Gastroesophageal sphincter (tissue), 4 donors: ENCODE results near the gene GRB14. TPM values are rescaled to one million over a fixed set of nuclear protein-coding genes. Genes with fewer than 3 reads are reported as not detected.

ENCODE experiments used
- ATAC-seq: fragments of 150-250 bp; one replicate; pipeline ENCODE4 v1.9.1; 2016; ENCODE audit warnings: mild to moderate bottlenecking, moderate library complexity
- H3K27ac ChIP-seq, 4 donors: fragments of 200-600 bp; sonication (generic) in 3 of 4; 1 replicate in 3 of 4; 2 replicates in 1 of 4; pipeline ENCODE4 v1.5.1; 2016 to 2019
- H3K27me3 ChIP-seq: fragments of 200-600 bp; sonication (generic); one replicate; pipeline ENCODE4 v1.5.1; 2019
- H3K36me3 ChIP-seq, 2 donors: fragments of 200-600 bp; sonication (generic); one replicate each; pipeline ENCODE4 v1.5.1; 2019; ENCODE audit warnings: control low read depth in 1 of 2
- H3K4me1 ChIP-seq, 3 donors: fragments of 200-600 bp; sonication (generic); 1 replicate in 2 of 3; 2 replicates in 1 of 3; pipeline ENCODE4 v1.5.1; 2016 to 2019; ENCODE audit warnings: control low read depth in 2 of 3
- H3K4me3 ChIP-seq, 2 donors: fragments of 200-600 bp; sonication (generic); one replicate each; pipeline ENCODE4 v1.5.1; 2019; ENCODE audit warnings: mild to moderate bottlenecking in 1 of 2, moderate library complexity in 1 of 2
- H3K9me3 ChIP-seq, 3 donors: fragments of 200-600 bp; sonication (generic); one replicate each; pipeline ENCODE4 v1.5.1; 2017 to 2019; ENCODE audit warnings: control low read depth in 2 of 3
- CTCF ChIP-seq, 4 experiments: fragments of 200-600 bp in 2 of 4; fragments of 450-650 bp in 2 of 4; sonication (generic) in 1 of 4; IDR thresholded peaks; one replicate each; pipeline ENCODE4 v1.5.1; 2017 to 2019; ENCODE audit warnings: antibody characterized with exemption in 4 of 4, mild to moderate bottlenecking in 2 of 4, moderate library complexity in 2 of 4
- EP300 ChIP-seq: sonication (generic); formaldehyde crosslinking; IDR thresholded peaks from one replicate; pipeline ENCODE4 v1.6.1; 2017; ENCODE audit warnings: antibody characterized with exemption, mild to moderate bottlenecking
- POLR2A ChIP-seq, 2 donors: fragments of 450-650 bp; IDR thresholded peaks; one replicate each; pipeline ENCODE4 v1.6.1; 2017; ENCODE audit warnings: antibody characterized with exemption in 2 of 2, mild to moderate bottlenecking in 2 of 2, moderate library complexity in 1 of 2
- POLR2AphosphoS5 ChIP-seq: sonication (generic); formaldehyde crosslinking; IDR thresholded peaks from one replicate; pipeline ENCODE4 v1.6.1; 2017; ENCODE audit warnings: antibody characterized with exemption
- WGBS, 2 donors: methylation state at CpG; one replicate each; pipeline ENCODE4 v1.1.5; 2018; ENCODE audit warnings: low coverage in 1 of 2; 5-methylcytosine and 5-hydroxymethylcytosine counted together
- total RNA-seq, 4 donors: library from RNA; depleted of rRNA; stranded (reverse); fragments of >200 nt; gene quantifications; one replicate each; pipeline ENCODE4 v1.1.0, GENCODE V29; 2016

The GRB14 gene
- total RNA-seq, 4 donors from 2014 or later: 0.94 to 5.3 (median 2.4) TPM

GRCh38 chr2:164515734-164516133 lies 105.5 kb downstream of the GRB14 start:
- Histone ChIP-seq H3K4me1 (no peaks in the 10 kb centered on the region), H3K4me3 (no peak overlapping the region), H3K9me3 (peaks cover 0 to 44% (median 0%) of the 10 kb centered on the region in 3 donors), H3K27ac (no peak overlapping the region), H3K27me3 (no peaks in the 10 kb centered on the region), H3K36me3 (peaks cover 0 to 4% of the 10 kb centered on the region in 2 donors)
- no peak for ATAC-seq
- TF ChIP-seq POLR2A (IDR thresholded peaks at IDR 0.05) (no peak), EP300 (no peak), POLR2AphosphoS5 (no peak), CTCF (IDR thresholded peaks at IDR 0.05) (no peak)
- 85 to 100% methylated on average over 2 of the region's 2 CpGs for WGBS, 2 donors

- no peaks in the 10 kb centered on the region for H3K4me1 ChIP-seq
- no peak for TF ChIP-seq POLR2A (IDR thresholded peaks at IDR 0.05)
- no peak for TF ChIP-seq POLR2AphosphoS5
- no peak for TF ChIP-seq EP300
- no peak for TF ChIP-seq CTCF (IDR thresholded peaks at IDR 0.05)
- no peak for ATAC-seq
- H3K27me3 ChIP-seq: no peaks in the 10 kb centered on the region
- no peak overlapping the region for H3K4me3 ChIP-seq
- peaks cover 0 to 40% (median 0%) of the 10 kb centered on the region in 3 donors for H3K9me3 ChIP-seq
- no peak overlapping the region for H3K27ac ChIP-seq
- WGBS, 2 donors: 100% methylated on average over 1 of the region's 4 CpGs
- peaks cover 0 to 4% of the 10 kb centered on the region in 2 donors for H3K36me3 ChIP-seq
Observed at GRCh38 chr2:164515030-164515429, 106.3 kb downstream of the GRB14 start.

- no peaks in the 10 kb centered on the region for H3K27me3 ChIP-seq
- H3K4me1 ChIP-seq: no peaks in the 10 kb centered on the region
- H3K9me3 ChIP-seq: peaks cover 0 to 35% (median 0%) of the 10 kb centered on the region in 3 donors
- WGBS, 2 donors: 90 to 100% methylated on average over 1 to 2 of the region's 2 CpGs
- no peak overlapping the region for H3K4me3 ChIP-seq
- TF ChIP-seq POLR2A (IDR thresholded peaks at IDR 0.05): no peak
- TF ChIP-seq EP300: no peak
- TF ChIP-seq CTCF (IDR thresholded peaks at IDR 0.05): no peak
- TF ChIP-seq POLR2AphosphoS5: no peak
- no peak for ATAC-seq
- peaks cover 0 to 4% of the 10 kb centered on the region in 2 donors for H3K36me3 ChIP-seq
- H3K27ac ChIP-seq: no peak overlapping the region
Observed at GRCh38 chr2:164514491-164514890, 106.8 kb downstream of the GRB14 start.

- no peak for ATAC-seq
- no peak overlapping the region for H3K4me3 ChIP-seq
- H3K27ac ChIP-seq: no peak overlapping the region
- peaks cover 0 to 4% of the 10 kb centered on the region in 2 donors for H3K36me3 ChIP-seq
- no peaks in the 10 kb centered on the region for H3K4me1 ChIP-seq
- H3K9me3 ChIP-seq: peaks cover 0 to 30% (median 0%) of the 10 kb centered on the region in 3 donors
- TF ChIP-seq POLR2A (IDR thresholded peaks at IDR 0.05): no peak
- TF ChIP-seq CTCF (IDR thresholded peaks at IDR 0.05): no peak
- TF ChIP-seq EP300: no peak
- no peak for TF ChIP-seq POLR2AphosphoS5
- H3K27me3 ChIP-seq: no peaks in the 10 kb centered on the region
Observed at GRCh38 chr2:164512871-164513270, 108.4 kb downstream of the GRB14 start.

- WGBS, 2 donors: 69 to 83% methylated on average over 2 to 3 of the region's 4 CpGs
- Histone ChIP-seq H3K4me3 (no peak overlapping the region), H3K4me1 (no peaks in the 10 kb centered on the region), H3K27ac (no peak overlapping the region), H3K9me3 (peaks cover 0 to 21% (median 0%) of the 10 kb centered on the region in 3 donors), H3K27me3 (no peaks in the 10 kb centered on the region), H3K36me3 (peaks cover 0 to 1% of the 10 kb centered on the region in 2 donors)
- TF ChIP-seq CTCF (IDR thresholded peaks at IDR 0.05) (no peak), POLR2A (IDR thresholded peaks at IDR 0.05) (no peak), EP300 (no peak), POLR2AphosphoS5 (no peak)
- no peak for ATAC-seq
Observed at GRCh38 chr2:164511738-164512137, 109.5 kb downstream of the GRB14 start.
